HUES64 (cell line): ENCODE data around the gene GALNT10.

Experiments used
- H3K27ac ChIP-seq: 2 replicates; pipeline ENCODE4 v1.7.0; 2013; ENCODE audit warnings: low read depth, low read length, inconsistent platforms
- H3K27me3 ChIP-seq: 2 replicates; pipeline ENCODE4 v1.6.1; 2013; ENCODE audit warnings: mild to moderate bottlenecking, low read length; ENCODE audit not compliant: insufficient read depth
- H3K36me3 ChIP-seq: 2 replicates; pipeline ENCODE4 v1.6.1; 2013; ENCODE audit warnings: mild to moderate bottlenecking, low read length; ENCODE audit not compliant: insufficient read depth
- H3K4me1 ChIP-seq: 2 replicates; pipeline ENCODE4 v1.6.1; 2013; ENCODE audit warnings: mild to moderate bottlenecking, low read length, moderate library complexity; ENCODE audit not compliant: insufficient read depth
- H3K4me3 ChIP-seq: 2 replicates; pipeline ENCODE4 v1.5.1; 2013; ENCODE audit warnings: mild to moderate bottlenecking, low read length, moderate library complexity
- H3K9ac ChIP-seq: 2 replicates; pipeline ENCODE4 v1.6.1; 2013; ENCODE audit warnings: mild to moderate bottlenecking, low read depth, low read length
- H3K9me3 ChIP-seq: 2 replicates; pipeline ENCODE4 v1.6.1; 2013; ENCODE audit warnings: low read depth, low read length; ENCODE audit not compliant: insufficient read depth
- WGBS: fragments of 150-250, 120-280 bp; methylation state at CpG from one replicate; pipeline ENCODE4 v1.1.7; 2013; ENCODE audit warnings: missing lambda C conversion rate; 5-methylcytosine and 5-hydroxymethylcytosine counted together

GALNT10 gene

DNA sequence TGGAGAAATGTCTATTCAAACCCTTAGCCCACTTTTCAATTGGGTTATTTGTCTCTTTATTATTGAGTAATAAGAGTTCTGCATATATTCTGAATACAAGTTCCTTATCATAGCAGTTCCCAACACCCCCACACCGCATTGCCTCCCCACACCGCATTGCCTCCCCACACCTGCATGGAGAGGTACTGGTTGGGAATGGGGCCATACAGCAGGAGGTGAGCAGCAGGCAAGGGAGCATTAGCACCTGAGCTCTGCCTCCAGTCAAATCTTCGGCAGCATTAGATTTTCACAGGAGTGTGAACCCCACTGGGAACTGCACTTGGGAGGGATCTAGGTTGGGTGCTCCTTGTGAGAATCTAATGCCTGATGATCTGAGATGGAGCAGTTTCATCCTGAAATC is 244.7 kb downstream of the GALNT10 start:
- WGBS, result 91% methylated on average over 3 of the region's 3 CpGs
- Histone ChIP-seq H3K27ac (no peak overlapping the region), H3K27me3 (no peaks in the 10 kb centered on the region), H3K9ac (no peak overlapping the region), H3K9me3 (no peaks in the 10 kb centered on the region), H3K4me3 (no peak overlapping the region), H3K4me1 (no peaks in the 10 kb centered on the region), H3K36me3 (peaks cover 32% of the 10 kb centered on the region)

DNA sequence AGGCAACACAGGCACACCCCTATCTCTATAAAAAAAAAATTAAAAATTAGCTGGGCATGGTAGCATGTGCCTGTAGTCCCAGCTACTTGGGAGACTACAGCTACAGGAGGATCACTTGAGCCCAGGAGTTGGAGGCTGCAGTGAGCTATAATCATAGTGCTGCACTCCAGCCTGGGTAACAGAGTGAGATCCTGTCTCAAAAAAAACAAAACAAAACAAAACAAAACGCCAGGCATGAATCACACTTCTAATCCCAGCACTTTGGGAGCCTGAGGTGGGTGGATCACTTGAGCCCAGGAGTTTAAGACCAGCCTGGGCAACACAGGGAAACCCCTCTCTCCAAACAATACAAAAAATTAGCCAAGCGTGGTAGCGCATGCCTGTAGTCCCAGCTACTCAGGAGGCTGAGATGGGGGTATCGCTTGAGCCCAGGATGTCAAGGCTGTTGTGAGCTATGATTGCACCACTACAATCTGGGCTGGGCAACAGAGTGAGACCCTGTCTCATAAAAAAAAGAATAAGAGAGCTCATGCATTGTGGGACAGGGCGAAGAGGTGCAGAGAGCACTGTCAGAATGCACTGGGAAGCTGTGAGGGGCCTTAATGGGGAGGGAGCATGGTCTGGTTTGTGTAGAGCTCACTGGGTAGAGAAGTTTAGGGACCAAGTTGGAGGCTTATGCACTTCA is 246.9 kb downstream of the GALNT10 start:
- Histone ChIP-seq H3K9me3 (no peaks in the 10 kb centered on the region), H3K27ac (no peak overlapping the region), H3K4me1 (no peaks in the 10 kb centered on the region), H3K36me3 (peaks cover 43% of the 10 kb centered on the region), H3K9ac (no peak overlapping the region), H3K27me3 (no peaks in the 10 kb centered on the region), H3K4me3 (no peak overlapping the region)
- WGBS, result 92% methylated on average over 5 of the region's 5 CpGs

- 90% methylated on average over 5 of the region's 5 CpGs for WGBS
- H3K27ac ChIP-seq, result no peak overlapping the region
Measured at GRCh38 chr5:154440540-154440939, 250.0 kb downstream of the GALNT10 start.

DNA sequence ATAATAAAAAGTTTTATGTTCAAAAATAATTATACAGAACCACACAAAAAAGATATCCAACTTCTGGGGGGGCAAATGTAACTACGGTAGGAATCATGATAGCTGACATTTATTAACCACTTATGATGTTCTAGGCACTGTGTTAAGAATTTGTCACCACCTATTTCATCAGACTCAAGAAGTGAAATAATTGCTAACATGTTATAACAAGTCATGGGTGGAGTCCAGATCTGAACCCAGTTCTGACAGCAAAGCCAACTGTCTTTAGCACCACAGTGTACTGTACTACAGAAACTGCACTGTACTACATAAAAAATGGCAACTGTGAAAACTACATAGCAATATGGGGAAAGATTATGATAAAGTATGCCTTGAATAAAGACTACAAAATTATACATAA is 252.3 kb downstream of the GALNT10 start:
- Histone ChIP-seq H3K4me1 (peaks cover 6% of the 10 kb centered on the region), H3K4me3 (no peak overlapping the region), H3K36me3 (peaks cover 26% of the 10 kb centered on the region), H3K27ac (no peak overlapping the region), H3K9me3 (no peaks in the 10 kb centered on the region), H3K9ac (no peak overlapping the region), H3K27me3 (peaks cover 4% of the 10 kb centered on the region; the same call in 1 of the 2 replicates)
- WGBS, result no CpG with 5 or more reads among the region's 1 CpG

More at GRCh38 chr5:154440540-154440939, 250.0 kb downstream of the GALNT10 start:
- Histone ChIP-seq H3K4me1 (no peaks in the 10 kb centered on the region; the same call in 1 of the 2 replicates), H3K36me3 (peaks cover 44% of the 10 kb centered on the region), H3K4me3 (no peak overlapping the region), H3K9ac (no peak overlapping the region), H3K27me3 (no peaks in the 10 kb centered on the region), H3K9me3 (no peaks in the 10 kb centered on the region)

GRCh38 chr5:154444556-154445421 is 254.3 kb downstream of the GALNT10 start:
- Histone ChIP-seq H3K27me3 (peaks cover 4% of the 10 kb centered on the region; the same call in 1 of the 2 replicates), H3K27ac (no peak overlapping the region), H3K9ac (peak overlapping the region; percentile 62), H3K9me3 (no peaks in the 10 kb centered on the region), H3K4me1 (peaks cover 6% of the 10 kb centered on the region), H3K36me3 (peaks cover 17% of the 10 kb centered on the region), H3K4me3 (peak overlapping the region; percentile 96)
- 10% methylated on average over 30 of the region's 30 CpGs for WGBS

DNA sequence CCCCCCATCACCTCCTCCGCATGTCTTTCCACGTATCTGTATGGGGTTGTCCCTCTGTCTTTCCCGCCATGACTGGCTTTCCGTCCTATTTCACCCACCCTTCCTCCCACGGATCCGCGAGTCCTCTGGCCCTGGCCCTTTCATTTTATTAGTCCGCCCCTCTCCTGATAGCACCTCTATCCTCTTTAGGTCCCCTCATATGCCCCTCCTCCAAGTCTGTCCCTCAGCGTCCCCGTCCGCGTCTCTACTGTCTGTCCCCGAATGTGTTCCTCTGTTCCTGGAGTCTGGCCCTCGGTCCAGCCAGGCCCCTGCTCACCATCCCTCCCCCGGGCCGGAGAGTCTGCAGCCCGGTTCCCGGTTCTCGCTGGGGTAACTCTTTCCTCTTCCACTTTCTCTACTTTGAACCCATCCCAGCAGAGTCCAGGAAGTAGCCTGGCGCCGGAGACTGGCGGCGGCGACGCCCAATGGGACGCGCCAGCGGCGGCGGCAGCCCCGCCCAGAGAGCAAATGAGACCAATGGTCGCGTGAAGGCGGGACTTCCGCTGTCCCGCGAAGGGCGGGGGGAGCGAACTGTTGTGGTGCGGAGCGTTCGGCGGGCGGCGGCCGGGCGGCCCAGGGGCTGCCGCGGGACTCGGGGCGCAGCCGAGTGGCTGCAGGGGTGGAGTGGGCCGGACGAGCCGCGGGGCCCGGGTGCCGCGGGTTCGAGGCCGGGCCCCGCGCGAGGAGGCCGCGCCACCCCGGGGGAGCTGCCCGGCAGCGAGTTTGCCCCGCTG is 255.1 kb downstream of the GALNT10 start, which contains the start of gene SAP30L:
TSS of gene SAP30L (plus strand) at position 576 of the 773 bp plus-strand sequence. CDS start 608 bp downstream, outside the sequence.
- Histone ChIP-seq H3K27ac (no peak within 1 kb of the TSS), H3K9me3 (no peaks in the 10 kb centered on the region), H3K4me3 (peak within 1 kb of the TSS; percentile 96), H3K27me3 (peaks cover 4% of the 10 kb centered on the region; the same call in 1 of the 2 replicates), H3K36me3 (peaks cover 13% of the 10 kb centered on the region), H3K9ac (peak within 1 kb of the TSS; percentile 62), H3K4me1 (peaks cover 6% of the 10 kb centered on the region)
- WGBS, result under 1% methylated on average over 70 of the region's 70 CpGs

DNA sequence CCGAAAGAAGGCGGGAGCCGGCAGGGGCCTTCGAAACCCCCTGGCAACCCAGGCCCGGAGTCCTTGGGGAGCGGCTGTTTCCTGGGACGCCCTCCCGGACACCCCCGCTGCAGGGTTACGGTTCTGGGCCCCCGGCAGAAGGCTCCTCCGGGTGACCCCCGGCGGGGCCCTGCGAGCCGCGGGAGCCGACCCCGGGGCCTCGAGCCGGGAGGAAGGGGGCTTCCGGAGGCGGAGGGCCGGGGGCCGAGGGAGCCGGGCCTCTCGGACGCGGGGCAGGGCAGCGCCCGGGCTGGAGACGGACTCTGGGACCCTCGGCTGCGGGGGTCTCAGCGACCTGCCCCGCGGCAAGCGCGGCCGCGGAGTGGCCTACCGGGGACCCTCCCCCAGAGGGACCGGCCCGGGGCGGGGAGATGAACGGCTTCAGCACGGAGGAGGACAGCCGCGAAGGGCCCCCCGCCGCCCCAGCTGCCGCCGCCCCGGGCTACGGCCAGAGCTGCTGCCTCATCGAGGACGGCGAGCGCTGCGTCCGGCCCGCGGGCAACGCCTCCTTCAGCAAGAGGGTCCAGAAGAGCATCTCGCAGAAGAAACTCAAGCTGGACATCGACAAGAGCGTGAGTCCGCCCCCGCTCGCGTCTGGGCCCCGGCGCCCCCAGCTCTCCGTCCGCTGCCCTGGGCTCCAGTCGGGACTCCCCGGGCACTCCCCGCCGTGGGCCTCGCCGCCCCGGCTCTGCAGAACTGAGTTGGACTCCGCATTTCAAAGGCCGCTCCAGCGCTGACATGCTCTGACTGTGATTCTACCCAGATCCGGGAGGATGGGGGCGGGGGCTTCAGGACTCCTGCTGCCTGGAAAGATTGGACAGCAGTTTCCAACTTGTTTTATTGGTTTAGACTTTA is 255.9 kb downstream of the GALNT10 start:
- peaks cover 4% of the 10 kb centered on the region; the same call in 1 of the 2 replicates for H3K27me3 ChIP-seq
- WGBS, result under 1% methylated on average over 87 of the region's 87 CpGs
- no peak overlapping the region for H3K27ac ChIP-seq
- peak overlapping the region; percentile 96 for H3K4me3 ChIP-seq
- no peaks in the 10 kb centered on the region for H3K9me3 ChIP-seq
- peak overlapping the region; percentile 62 for H3K9ac ChIP-seq
- peaks cover 6% of the 10 kb centered on the region for H3K4me1 ChIP-seq
- H3K36me3 ChIP-seq, result peaks cover 11% of the 10 kb centered on the region

- H3K9ac ChIP-seq, result no peak overlapping the region
- H3K4me1 ChIP-seq, result peaks cover 6% of the 10 kb centered on the region
- no peak overlapping the region for H3K27ac ChIP-seq
- peaks cover 4% of the 10 kb centered on the region; the same call in 1 of the 2 replicates for H3K27me3 ChIP-seq
- WGBS, result 7% methylated on average over 10 of the region's 10 CpGs
- H3K4me3 ChIP-seq, result peak overlapping the region; percentile 96
- peaks cover 17% of the 10 kb centered on the region for H3K36me3 ChIP-seq
- no peaks in the 10 kb centered on the region for H3K9me3 ChIP-seq
Measured at GRCh38 chr5:154447089-154447725, 256.7 kb downstream of the GALNT10 start.

GRCh38 chr5:154449786-154450185 is 259.3 kb downstream of the GALNT10 start:
- H3K36me3 ChIP-seq, result peaks cover 33% of the 10 kb centered on the region
- no peaks in the 10 kb centered on the region for H3K9me3 ChIP-seq
- no peak overlapping the region for H3K27ac ChIP-seq
- peaks cover 4% of the 10 kb centered on the region; the same call in 1 of the 2 replicates for H3K27me3 ChIP-seq
- H3K4me3 ChIP-seq, result no peak overlapping the region
- peaks cover 6% of the 10 kb centered on the region for H3K4me1 ChIP-seq
- H3K9ac ChIP-seq, result no peak overlapping the region
- 100% methylated on average over 2 of the region's 2 CpGs for WGBS

DNA sequence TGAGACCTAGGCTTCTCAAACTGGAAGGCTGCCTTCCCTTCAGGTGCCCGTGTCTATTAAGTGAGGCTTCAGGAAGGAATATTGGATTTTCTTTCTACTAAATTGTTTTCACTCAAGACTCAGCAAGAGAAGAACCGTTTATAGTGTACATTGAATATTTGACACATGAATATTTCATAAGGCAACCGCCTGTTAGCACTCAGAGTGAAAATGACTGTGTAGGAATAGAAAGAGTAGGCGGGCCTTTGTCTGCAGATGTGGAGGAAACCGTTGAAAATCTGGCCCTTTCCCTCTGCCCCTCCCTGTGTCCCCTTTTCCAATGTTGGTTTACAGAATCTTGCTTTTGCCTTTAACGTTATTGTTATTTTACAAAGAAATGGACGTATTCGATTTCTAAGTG is 261.4 kb downstream of the GALNT10 start:
- no peak overlapping the region for H3K4me3 ChIP-seq
- no peak overlapping the region for H3K27ac ChIP-seq
- peaks cover 4% of the 10 kb centered on the region; the same call in 1 of the 2 replicates for H3K27me3 ChIP-seq
- H3K4me1 ChIP-seq, result peaks cover 6% of the 10 kb centered on the region
- 97% methylated on average over 7 of the region's 8 CpGs for WGBS
- H3K36me3 ChIP-seq, result peaks cover 53% of the 10 kb centered on the region
- no peak overlapping the region for H3K9ac ChIP-seq
- H3K9me3 ChIP-seq, result no peaks in the 10 kb centered on the region
